Lung microvascular endothelial cell (primary cell): ENCODE data around the gene PLD4. TPM values are rescaled to one million over a fixed set of nuclear protein-coding genes. Genes with fewer than 3 reads are reported as not detected.

Experiments
- total RNA-seq: library from RNA; depleted of rRNA; stranded (reverse); fragments of >200 nt; gene quantifications from 2 replicates; pipeline ENCODE4 v1.2.1, GENCODE V29; 2014

PLD4 gene
- total RNA-seq, 1 donor from 2014 or later: not detected

Other genes with a start within 250 kb of the PLD4 start
- gene INF2, start 235.3 kb upstream of the PLD4 start, total RNA-seq: 22.2 and 23.2 TPM in 2 replicates
- 0.87 and 1.8 TPM in 2 replicates for gene ADSS1, start 200.7 kb upstream of the PLD4 start, total RNA-seq
- gene SIVA1, start 171.7 kb upstream of the PLD4 start, total RNA-seq: 77.4 and 82.3 TPM in 2 replicates
- gene AKT1, start 129.1 kb upstream of the PLD4 start, total RNA-seq: 107 and 129 TPM in 2 replicates
- gene ZBTB42, start 123.8 kb upstream of the PLD4 start, total RNA-seq: 2.6 and 4.4 TPM in 2 replicates
- gene CEP170B, start 59.6 kb upstream of the PLD4 start, total RNA-seq: 2.8 and 5.0 TPM in 2 replicates
- 6.0 and 21.8 TPM in 2 replicates for gene AHNAK2, start 53.5 kb downstream of the PLD4 start, total RNA-seq
- 3.2 and 3.5 TPM in 2 replicates for gene CLBA1, start 60.9 kb downstream of the PLD4 start, total RNA-seq
- gene CDCA4, start 96.2 kb downstream of the PLD4 start, total RNA-seq: 16.3 and 19.8 TPM in 2 replicates
- gene GPR132, start 140.6 kb downstream of the PLD4 start, total RNA-seq: under 0.01 and 0.20 TPM in 2 replicates
- 39.7 and 51.6 TPM in 2 replicates for gene JAG2, start 243.9 kb downstream of the PLD4 start, total RNA-seq